Measurements from ENCODE around the gene PPARD. TPM values are rescaled to one million over a fixed set of nuclear protein-coding genes. Genes with fewer than 3 reads are reported as not detected.
"Not testable (repeated sequence)": the region's sequence is repeated elsewhere in the genome, so short reads cannot be mapped to it uniquely, and the experiment has no call there.

PPARD gene
- polyA plus RNA-seq, 3 donors, result 5.9 to 22.9 (median 14.3) TPM

GRCh38 chr6:35310265-35310831, 32.0 kb upstream of the PPARD start:
- H3K27ac ChIP-seq (ENCODE audit: low read depth, low read length), result no peak overlapping the region
- 66 to 82% (median 76%) methylated on average over 6 of the region's 6 CpGs for WGBS, 3 donors

GRCh38 chr6:35311390-35312075, 30.8 kb upstream of the PPARD start:
- 44 to 67% (median 44%) methylated on average over 6 of the region's 6 CpGs for WGBS, 3 donors
- no peak overlapping the region for H3K27ac ChIP-seq (ENCODE audit: low read depth, low read length)

GRCh38 chr6:35312076-35312800, 30.1 kb upstream of the PPARD start:
- H3K27ac ChIP-seq (ENCODE audit: low read depth, low read length), result no peak overlapping the region
- WGBS, 3 donors, result 86 to 91% (median 87%) methylated on average over 19 of the region's 19 CpGs

GRCh38 chr6:35312807-35313206, 29.6 kb upstream of the PPARD start:
- H3K27ac ChIP-seq (ENCODE audit: low read depth, low read length), result no peak overlapping the region
- WGBS, 3 donors, result 31 to 63% (median 33%) methylated on average over 2 of the region's 2 CpGs

GRCh38 chr6:35317483-35318195, 24.7 kb upstream of the PPARD start:
- WGBS, 3 donors, result 30 to 60% (median 43%) methylated on average over 28 of the region's 28 CpGs
- no peak overlapping the region for H3K27ac ChIP-seq (ENCODE audit: low read depth, low read length)

- no peak overlapping the region for H3K27ac ChIP-seq (ENCODE audit: low read depth, low read length)
- WGBS, 3 donors, result 14 to 54% (median 42%) methylated on average over 50 to 55 of the region's 55 CpGs
Observed at GRCh38 chr6:35318196-35319171, 23.9 kb upstream of the PPARD start.

GRCh38 chr6:35319346-35320030, 22.9 kb upstream of the PPARD start:
- no peak overlapping the region for H3K27ac ChIP-seq (ENCODE audit: low read depth, low read length)
- 94 to 96% (median 94%) methylated on average over 20 of the region's 20 CpGs for WGBS, 3 donors

- WGBS, 3 donors, result 90 to 96% (median 92%) methylated on average over 2 of the region's 2 CpGs
- no peak overlapping the region for H3K27ac ChIP-seq (ENCODE audit: low read depth, low read length)
Observed at GRCh38 chr6:35320031-35320410, 22.3 kb upstream of the PPARD start.

- WGBS, 3 donors, result 93 to 95% (median 94%) methylated on average over 8 of the region's 8 CpGs
Observed at GRCh38 chr6:35321091-35321490, 21.3 kb upstream of the PPARD start.

GRCh38 chr6:35327349-35328027, 14.9 kb upstream of the PPARD start:
- 33 to 37% (median 35%) methylated on average over 7 of the region's 7 CpGs for WGBS, 3 donors
- no peak overlapping the region for H3K27ac ChIP-seq (ENCODE audit: low read depth, low read length)

More at GRCh38 chr6:35321091-35321490, 21.3 kb upstream of the PPARD start:
- no peak overlapping the region for H3K27ac ChIP-seq (ENCODE audit: low read depth, low read length)

GRCh38 chr6:35328108-35328723, 14.1 kb upstream of the PPARD start:
- WGBS, 3 donors, result 94 to 97% (median 95%) methylated on average over 1 of the region's 1 CpG
- no peak overlapping the region for H3K27ac ChIP-seq (ENCODE audit: low read depth, low read length)

- H3K27ac ChIP-seq (ENCODE audit: low read depth, low read length), result not testable (repeated sequence)
- WGBS, 3 donors, result 92 to 94% (median 92%) methylated on average over 8 of the region's 8 CpGs
Observed at GRCh38 chr6:35328965-35329364, 13.4 kb upstream of the PPARD start.

- H3K27ac ChIP-seq (ENCODE audit: low read depth, low read length), result no peak overlapping the region
- WGBS, 3 donors, result 95 to 98% (median 98%) methylated on average over 9 of the region's 9 CpGs
Observed at GRCh38 chr6:35330541-35331119, 11.7 kb upstream of the PPARD start.

GRCh38 chr6:35332074-35332887, 10.1 kb upstream of the PPARD start:
- not testable (repeated sequence) for H3K27ac ChIP-seq (ENCODE audit: low read depth, low read length)
- WGBS, 3 donors, result 62 to 80% (median 76%) methylated on average over 9 of the region's 9 CpGs

GRCh38 chr6:35341557-35341956, 801 bp upstream of the PPARD start:
- H3K27ac ChIP-seq (ENCODE audit: low read depth, low read length), result no peak overlapping the region
- 77 to 80% (median 78%) methylated on average over 13 of the region's 13 CpGs for WGBS, 3 donors

All from adipose tissue (tissue), 3 donors.